ENCODE measurements around the gene HS1BP3.

HS1BP3 gene

DNA sequence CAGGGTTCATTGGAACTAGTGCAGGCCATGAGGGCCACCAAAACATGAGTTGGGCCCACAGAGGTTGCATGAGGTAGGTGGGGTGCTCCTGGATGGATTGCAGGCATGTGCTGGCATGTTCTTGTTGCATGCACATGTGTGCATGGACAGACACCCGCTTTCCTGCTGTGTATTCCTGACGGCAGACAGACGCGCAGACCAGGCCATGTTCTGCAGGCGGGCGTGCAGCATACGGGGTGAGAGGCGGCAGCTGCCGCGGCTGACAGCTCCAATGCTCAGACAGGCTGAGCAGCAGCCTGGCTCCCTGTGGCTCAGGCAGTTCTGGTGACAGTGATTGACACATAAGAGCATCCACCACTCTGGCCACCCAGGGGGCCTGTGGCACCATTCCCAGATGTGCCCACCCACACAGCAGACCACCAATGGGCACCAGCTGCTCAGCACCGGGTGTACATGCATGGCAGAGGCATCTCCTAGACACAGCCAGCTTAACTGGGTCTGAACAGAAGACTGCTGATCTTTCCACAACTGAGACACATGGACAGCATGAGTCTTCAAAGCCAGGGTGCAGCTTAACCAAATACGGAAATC, 21.2 kb downstream of the HS1BP3 start:
- no peak for DNase-seq (ENCODE audit: low read depth in 2 of 2)

DNA sequence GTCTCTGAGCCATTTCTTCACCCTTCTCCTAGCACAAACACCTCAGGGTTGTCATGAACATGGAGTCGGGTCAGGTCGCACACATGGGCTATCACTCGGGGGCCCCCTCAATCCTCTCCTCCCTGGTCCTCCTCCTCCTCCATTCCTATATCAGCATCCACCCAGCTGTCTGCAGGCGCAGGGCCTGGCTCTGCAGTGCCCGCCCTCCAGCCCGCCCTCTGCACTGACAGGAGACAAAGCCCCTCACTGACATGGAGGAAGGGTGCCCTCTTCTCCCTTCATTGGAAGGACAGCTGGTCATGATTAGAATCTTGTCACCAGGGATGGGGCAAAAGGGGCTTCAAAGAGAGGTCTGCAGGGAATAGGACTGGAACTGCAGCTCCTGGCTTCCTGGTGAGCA, 21.7 kb downstream of the HS1BP3 start:
- no peak for DNase-seq (ENCODE audit: low read depth in 2 of 2)

DNA sequence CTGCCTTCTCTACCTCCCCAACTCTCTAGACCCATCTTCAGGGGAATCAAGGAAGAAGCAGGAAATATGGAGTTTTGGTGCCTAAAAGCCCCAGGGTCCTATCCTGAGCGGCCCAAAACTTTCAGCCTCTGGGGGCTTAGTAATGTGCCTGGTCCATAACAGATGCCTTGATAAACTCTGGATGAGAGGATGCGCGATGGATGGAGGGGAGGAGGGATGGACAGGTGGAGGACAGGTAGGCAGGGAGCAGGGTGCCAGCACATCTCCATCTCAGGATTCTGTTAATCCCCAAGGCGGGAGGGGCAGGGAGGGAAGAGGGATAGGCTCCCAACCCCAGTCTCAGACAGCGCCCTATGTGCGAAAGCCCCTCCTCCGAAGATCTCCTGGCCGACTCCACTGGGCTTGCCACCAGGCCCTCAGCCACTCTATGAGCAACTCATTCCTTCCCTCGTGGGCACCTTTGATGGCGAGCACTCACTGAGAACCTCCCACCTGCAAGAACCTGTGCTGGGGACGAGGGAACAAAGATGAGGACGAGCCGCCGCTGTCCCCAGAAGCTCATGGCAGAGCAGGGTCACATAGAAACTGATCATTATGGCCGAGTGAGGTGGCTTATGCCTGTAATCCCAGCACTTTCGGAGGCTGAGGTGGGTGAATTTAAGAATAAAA, 23.1 kb downstream of the HS1BP3 start:
- no peak for DNase-seq (ENCODE audit: low read depth in 2 of 2)

DNA sequence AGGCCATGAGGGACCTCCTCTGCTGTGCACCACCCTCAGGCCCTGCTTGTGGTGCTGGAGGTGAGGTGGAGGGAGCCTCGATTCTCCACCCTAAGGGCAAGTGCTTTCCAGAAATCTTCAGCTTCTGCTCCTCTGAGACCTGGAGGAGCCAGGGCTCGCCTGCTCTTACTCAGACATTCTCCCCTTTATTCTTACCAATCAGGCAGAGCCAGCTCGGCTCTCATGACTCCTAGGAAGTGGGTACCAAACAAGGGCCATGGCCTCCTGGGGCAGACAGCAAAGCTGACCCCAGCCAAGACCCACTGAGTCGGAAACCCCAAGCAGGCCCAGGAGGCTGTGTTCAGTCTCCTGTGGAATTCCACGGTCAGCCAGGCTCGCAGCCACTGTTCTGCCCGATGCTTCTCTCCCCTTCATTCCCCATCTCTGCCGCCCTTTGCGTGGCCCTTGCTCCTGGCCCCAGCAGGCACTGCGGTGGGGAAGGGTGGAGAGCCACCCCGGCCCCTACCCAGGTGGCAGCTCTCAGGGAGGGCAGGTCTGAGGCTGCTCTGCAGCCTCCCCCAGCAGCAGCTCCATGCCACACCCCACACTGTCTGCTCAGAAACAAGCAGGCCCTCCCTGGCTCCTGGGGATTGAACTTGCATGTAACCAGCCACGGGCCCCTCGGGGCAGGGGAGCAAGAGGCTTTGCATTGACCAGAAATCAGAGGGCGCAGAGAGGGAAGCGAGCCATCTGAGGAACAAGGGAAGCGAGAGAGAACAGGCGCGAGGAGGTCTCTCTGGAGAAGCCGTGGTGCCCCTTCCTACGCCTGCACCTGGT, 24.0 kb downstream of the HS1BP3 start:
- DNase-seq (ENCODE audit: low read depth in 2 of 2), result no peak

DNA sequence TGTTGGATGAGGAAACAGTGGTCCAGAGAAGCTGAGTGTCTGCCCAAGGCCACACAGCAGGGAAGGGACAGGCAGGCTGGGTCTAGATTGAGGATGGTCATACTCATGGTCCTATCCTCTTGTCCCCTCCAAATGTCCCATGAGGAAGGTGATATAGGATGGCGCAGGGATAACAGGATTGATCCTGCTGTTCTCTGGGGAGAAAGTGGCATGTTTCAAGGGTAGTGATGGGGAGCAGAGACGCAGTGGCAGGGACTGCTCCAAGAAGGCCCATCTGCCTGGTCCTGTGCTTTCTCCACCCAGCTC, 24.6 kb downstream of the HS1BP3 start:
- DNase-seq (ENCODE audit: low read depth in 2 of 2), result no peak

DNA sequence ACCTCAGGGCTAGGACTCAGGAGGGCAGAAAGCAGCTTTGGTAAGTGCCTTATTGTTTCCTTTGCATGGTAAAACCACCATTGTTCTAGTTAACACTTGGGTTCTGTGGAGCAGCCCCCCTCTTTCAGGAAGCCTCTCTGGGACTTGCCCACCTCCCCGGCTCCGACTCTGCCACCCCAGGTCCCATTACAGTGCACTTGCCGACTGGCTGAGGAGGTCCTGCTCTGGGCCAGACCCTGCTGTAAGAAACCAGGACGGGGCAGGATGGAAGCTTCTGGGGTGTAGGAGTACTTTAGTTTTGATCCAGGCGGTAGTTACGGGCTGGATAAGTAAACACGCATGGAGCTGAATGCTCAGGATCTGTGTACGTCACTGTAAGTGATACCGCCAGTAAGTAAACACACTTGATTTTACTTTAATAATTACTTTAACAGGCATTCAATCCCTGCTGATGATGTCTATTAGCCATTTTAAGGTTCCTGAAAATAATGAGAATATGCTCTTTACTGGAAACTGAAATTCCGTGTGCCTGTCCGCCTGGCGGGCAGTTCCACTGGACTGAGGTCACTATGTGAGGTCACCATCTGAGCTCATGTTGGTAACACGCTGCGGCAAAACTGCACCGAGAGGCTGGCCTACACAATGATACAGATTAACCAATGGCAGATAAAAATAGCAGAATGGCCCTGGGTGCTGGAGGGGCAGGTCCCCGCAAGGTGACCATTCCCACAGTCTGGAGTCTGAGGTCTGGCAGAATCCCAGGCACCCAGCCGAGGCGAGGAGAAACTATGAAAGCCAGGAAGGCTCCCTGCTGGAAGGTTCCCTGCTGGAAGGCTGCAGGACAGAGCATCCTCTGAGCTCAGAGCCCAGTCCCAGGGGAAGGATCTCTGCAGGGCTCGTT, 25.2 kb downstream of the HS1BP3 start:
- no peak for DNase-seq (ENCODE audit: low read depth in 2 of 2)

DNA sequence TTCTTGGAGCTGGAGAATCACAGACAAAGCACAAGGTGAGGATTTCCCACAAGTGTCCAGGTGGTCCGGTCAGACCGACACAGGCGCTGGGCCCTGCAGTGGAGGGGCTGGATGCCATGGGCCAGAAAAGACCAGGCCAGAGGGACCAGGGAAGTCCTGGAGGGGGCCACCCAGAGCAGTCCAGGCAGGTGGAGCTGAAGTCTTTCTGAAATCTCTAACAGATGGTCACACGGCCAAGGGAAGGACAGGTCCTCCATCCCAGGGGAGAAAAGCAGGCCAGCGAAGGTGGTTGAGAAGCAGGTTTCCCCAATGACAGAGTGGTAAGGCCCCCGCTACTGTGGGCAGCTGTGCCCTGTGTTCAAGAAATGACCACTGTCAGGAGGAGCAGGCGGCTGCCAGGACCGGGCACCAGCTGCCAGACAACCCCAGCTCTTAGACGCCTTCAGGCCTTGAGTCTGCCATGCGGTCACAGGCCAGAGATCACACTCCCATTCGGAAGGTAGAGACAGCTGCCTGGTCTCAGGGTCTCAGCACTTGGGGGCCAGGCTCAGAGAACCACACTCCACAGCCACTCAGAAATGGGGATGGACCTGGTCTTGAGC, 25.9 kb downstream of the HS1BP3 start:
- DNase-seq (ENCODE audit: low read depth in 2 of 2), result no peak

DNA sequence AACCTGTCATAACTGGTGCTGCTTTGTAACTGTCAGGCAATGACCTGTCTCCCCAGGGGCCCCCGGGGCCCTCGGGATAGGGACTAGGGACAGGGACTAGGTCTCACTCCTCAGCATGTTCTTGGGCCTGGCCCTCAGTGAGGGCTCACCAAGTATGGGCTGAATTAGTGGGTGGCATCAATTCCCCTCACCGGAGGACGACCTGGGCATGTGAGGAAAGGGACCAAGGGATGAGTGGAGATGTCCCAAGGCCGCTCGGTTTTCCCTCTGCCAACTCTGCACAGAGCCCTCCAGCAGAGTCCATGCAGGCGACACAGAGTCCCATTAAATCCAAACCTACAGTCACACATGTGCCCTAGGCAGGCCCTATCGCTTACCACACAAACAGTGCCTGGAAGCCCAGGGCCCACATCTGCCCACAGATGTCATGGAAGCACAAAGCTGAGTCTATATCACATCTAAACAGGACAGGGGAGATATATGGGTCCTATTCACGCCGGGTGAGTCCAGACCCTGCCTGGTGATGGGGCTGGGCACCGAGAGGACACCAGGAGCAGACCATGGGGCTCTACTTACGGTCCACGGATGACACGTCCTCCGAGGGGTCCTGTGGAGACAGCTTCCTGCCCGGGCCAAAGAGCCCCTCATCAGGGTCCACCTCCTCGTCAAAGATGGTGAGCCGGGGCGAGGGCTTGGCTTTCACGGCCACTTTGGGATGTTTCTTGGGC, 26.6 kb downstream of the HS1BP3 start:
- no peak for DNase-seq (ENCODE audit: low read depth in 2 of 2)

DNA sequence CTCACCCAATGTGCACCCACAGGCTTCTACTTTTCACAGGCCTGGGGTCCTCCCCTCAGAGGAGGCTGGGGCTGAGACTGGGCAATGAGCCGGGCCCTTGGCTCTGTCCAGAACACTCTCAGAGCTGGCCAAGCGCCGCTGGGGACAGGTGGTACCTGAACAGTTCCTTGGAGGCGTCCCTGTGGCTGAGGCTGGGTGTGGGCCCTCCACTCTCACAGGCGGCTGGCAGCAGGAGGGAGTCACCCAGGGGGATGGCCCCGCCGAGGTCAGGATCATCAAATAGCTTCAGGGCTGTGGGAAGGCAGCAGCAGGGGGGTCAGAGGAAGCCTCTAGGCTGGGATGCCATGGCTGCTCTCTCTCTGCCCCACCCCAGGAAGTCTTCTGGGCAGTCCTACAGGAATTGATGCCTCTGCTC, 27.1 kb downstream of the HS1BP3 start:
- no peak for DNase-seq (ENCODE audit: low read depth in 2 of 2)

DNA sequence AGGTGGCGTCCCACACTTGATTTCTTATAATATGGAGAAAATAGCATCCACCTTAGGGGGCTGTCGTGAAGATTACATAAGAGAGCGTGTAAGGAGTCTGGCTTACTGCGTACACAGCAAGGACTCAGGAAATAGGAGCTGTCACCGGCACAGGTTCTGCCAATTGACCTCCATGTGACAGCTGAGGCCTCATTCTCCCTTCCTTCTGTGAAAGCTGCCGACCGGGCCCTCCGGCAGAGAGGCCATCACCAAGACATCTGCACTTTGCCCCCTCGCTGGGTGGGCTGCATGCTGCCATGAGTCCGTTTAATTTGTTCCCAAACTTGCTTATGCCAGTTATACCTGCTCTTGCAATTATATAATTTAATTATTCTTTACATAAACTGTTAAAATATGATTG, 27.7 kb downstream of the HS1BP3 start:
- no peak for DNase-seq (ENCODE audit: low read depth in 2 of 2)

DNA sequence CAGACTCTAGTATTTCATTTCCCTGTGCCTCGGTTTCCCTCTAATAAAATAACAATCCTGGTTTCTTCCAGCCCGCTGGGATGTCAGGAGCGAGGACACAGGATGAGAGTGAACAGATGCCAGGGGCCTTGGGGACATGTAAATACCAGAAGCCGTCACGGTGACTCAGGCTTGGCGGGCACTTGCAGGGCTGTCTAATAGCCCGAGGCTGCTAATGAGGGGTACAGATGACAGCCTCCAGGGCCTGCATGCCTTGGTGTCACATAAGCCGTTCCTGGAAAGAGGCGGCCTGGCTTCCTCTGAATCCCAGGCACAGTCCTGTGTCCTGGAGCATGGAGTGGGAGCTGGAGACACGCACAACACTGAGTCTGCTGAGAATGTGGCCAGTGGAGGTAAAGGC, 28.2 kb downstream of the HS1BP3 start:
- no peak for DNase-seq (ENCODE audit: low read depth in 2 of 2)

DNA sequence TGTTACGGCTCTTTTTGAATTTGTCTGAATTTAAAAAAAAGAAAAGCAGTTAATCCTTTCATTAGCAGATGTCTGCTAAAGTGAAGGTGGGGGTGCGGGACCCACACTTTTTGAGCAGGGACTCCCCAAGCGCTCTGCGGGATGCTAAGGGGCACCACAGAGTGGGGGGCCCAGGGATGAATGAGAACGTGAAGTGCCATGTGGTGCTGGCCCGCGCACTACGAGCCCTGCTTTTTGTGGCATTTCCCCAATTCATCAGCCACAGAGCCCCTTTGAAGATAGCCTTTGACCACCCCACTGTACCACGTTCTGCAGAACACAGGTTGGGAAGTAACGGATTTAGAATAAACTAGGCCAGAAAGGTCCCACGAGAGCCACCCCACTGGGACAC, 28.6 kb downstream of the HS1BP3 start:
- no peak for DNase-seq (ENCODE audit: low read depth in 2 of 2)

DNA sequence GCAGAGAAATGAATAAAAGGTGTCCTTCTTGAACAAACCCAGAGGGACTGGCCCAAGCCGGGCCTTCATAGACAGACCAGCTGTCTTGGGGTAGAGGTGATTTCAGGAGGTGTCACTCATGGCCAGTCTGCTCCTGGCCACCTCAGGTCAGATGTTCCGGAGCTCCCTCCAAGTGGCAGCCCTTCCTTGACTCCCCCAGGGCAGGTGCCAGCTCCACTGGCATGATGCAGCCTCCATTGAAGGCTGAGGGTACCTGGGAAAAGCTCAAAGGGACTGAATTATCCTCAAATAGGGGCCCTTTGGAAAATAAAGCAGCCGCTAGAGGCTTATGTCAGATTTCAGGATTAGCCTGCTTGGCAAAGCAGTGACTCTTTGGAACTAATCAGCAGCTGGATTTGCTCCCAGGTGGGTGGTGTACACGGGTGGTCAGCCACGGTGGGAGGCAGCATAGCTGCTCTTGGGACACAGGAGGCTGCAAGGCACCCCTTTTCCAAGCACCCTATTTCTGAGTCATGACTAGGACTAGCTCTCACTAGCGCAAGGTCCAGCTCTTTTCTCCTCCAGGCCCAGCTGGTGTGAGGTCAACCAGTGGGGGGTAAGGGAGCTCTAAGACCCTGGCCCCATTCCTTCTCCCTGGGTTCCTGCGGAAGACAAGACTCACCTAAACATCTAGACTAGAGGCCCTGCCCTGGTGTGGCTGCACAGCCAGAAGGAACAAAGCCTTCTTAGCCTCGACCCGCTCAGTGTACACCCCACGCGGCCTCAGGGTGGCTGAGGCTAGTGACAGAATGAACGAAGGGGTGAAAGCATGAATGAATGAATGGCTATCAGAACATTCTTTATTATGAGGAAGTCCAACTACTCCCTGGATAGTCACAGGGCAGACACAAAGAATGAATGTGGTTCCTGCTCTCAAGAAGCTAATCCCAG, 29.3 kb downstream of the HS1BP3 start:
- DNase-seq (ENCODE audit: low read depth in 2 of 2), result no peak

DNA sequence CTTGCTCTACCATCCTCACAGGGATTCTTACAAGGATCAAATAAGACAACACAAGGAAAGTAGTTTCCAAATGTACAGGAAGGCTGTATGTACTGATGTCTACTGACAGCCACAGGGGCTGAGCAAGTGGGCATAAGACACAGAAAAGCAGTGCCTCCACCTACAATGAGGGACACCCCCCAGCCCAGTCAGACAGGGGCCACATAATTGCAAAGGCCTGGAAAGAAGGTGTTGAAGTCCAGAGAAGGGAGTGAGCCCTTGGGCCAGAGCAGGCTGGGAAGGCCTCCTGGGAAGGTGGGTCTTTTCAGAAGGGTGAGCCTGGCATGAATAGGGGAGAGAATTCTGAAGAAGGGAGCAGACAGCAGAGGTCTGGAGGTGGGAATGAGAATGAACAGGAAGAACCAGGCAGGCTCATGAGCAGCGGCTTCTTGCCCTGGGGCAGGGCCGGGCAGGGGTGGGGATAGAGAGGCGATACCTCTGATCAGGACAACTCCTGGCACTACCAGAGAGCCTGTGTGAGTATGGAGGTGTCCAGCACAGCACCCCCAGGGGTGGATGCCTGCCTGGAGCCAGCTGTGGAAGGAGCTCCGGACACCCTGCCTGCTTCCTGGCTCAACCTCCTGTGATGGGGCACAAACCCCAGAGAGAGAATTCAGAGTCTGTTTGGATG, 30.1 kb downstream of the HS1BP3 start:
- no peak for DNase-seq (ENCODE audit: low read depth in 2 of 2)

DNA sequence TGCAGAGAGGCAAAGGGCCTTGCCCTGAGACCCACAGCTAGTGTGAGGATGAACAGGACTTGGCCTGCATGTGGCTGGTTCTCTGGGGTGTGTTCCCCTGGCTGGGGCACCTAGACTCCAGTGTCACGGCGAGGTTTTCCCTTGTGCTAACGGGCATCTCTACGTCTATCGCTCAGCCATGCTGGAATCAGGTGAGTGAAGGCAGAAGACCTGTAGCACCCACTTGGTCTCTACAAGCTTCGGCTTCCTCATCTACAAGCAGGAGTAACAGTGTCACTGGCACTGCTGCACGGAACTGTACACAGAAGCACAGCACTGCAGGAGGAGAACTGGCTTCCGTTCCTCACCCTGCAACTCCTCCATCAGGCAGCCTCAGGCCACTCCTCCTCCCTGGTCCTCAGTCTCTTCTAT, 30.6 kb downstream of the HS1BP3 start:
- DNase-seq (ENCODE audit: low read depth in 2 of 2), result no peak

DNA sequence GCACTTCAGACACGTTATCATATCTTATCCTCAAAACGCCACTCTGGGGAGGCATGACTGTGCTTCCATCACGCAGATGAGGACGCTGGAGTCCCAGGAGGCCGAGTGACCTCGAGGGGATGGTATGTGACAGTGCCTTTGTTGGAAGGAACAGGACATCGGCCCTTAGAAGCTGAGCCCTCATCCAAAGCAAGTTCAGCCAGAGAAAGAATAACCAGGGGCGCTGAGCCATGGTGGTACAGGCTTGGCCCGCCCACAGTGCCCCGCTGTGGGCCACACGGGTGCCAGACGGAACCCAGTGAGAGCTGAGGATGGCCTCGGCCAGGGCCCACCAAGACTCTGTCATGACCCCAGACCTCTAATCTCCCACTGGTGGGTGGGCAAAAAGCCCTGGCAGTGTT, 31.3 kb downstream of the HS1BP3 start:
- DNase-seq (ENCODE audit: low read depth in 2 of 2), result no peak

DNA sequence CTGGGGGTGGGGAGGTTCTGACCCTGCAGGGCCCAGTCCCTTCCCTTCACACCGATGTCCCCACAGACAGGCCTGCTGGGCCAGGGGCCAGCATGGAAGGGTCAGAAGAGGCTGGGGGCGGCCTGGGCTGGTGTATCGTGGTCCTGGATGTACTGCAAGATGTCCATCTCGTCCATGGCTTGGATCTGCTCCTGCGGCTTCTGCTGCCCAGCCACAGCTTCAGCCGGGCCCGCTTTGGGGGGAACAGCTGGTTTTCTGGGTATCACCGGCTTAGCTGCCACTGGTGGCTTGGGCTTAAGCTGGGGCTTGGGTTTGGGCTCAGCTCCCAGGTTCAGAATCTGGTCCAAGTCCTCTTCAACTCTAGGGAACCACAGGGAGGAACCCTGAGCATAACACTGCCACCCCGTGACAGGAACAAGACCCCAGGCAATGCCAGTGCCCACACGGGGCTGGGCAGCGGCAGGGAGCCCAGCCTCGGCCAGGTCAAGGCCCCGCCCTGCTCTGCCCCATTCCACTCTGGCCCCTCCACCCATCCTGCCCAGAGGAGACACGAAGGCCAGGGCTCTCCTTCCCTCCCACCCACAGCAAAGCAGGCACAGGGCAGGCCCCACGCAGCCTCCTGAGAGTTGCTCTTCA, 31.9 kb downstream of the HS1BP3 start:
- no peak for DNase-seq (ENCODE audit: low read depth in 2 of 2)

DNA sequence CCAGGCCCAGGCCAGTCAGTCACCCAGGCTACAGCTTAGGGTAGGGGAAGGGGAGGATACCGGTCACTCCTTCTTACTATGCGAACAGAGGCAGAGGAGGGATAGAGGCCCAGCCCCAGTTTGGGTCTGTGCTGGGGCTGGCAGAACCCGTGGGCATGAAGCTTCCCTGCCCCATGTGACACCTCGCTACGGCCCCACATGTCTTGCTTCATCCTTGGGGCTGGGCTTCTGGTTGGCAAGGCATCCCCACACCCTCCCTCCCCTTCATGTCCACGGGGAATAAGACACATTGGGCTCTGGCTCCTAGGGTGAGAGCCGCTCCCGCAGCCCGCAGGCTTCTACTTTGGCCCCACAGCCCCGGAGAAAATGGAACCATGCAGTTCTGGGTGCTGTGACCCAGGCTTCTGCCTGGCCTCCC, 32.4 kb downstream of the HS1BP3 start:
- no peak for DNase-seq (ENCODE audit: low read depth in 2 of 2)

DNA sequence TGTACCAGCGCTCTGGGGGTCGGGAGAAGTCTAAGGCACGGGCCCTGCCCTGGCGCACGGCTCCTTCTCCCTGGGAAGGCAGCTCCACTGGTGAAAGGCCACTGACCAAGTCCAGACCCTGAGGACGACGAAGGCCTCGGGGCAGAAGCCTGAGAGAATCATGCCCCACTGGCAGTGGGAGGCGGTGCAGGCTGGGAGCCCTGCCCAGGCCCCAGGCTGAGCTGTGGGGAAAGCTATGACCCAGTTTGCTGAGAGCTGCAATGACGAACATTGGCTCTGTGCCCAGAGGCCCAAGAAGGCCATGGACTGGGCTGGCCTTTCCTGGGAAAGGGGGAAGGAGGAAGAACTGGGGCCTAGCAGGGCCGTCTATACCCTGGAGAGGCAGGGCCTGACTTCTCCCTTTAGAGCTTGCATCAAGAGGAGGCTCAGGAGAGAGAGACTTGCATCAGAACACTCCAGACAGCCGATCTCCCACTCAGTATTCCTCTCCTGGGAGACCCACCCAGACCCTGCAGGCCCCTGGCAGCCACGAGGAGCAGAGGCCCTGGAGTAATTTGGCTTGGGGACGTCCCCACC, 32.9 kb downstream of the HS1BP3 start:
- no peak for DNase-seq (ENCODE audit: low read depth in 2 of 2)

All from stimulated activated CD8-positive, alpha-beta memory T cell treated with anti-CD3 and anti-CD28 coated beads, Interleukin-2, amount 100 ng/mL, for 48 hours (primary cell).